Osteocyte (in vitro differentiated cells): Measurements from ENCODE around the gene RBM23. TPM values are rescaled to one million over a fixed set of nuclear protein-coding genes. Genes with fewer than 3 reads are reported as not detected.
A peak's percentile ranks its signal among the peaks of the same experiment; 100 is the strongest.
"Not testable (repeated sequence)": the region's sequence is repeated elsewhere in the genome, so short reads cannot be mapped to it uniquely, and the experiment has no call there.

ENCODE experiments used
- DNase-seq: peaks from one replicate; pipeline ENCODE4 v3.0.0; 2021; ENCODE audit warnings: mixed read lengths; ENCODE audit not compliant: unreplicated experiment; ENCODE audit errors: extremely low spot score
- H3K27ac Mint-ChIP-seq: one replicate; pipeline ENCODE4 v1.8.0; 2021; ENCODE audit warnings: mild to moderate bottlenecking, mixed read lengths; ENCODE audit not compliant: unreplicated experiment
- H3K27me3 Mint-ChIP-seq: one replicate; pipeline ENCODE4 v1.8.0; 2021; ENCODE audit warnings: mixed read lengths; ENCODE audit not compliant: unreplicated experiment
- H3K36me3 Mint-ChIP-seq: one replicate; pipeline ENCODE4 v1.8.0; 2021; ENCODE audit warnings: mixed read lengths; ENCODE audit not compliant: unreplicated experiment
- H3K4me1 Mint-ChIP-seq: one replicate; pipeline ENCODE4 v1.8.0; 2021; ENCODE audit warnings: mixed read lengths; ENCODE audit not compliant: unreplicated experiment
- H3K4me3 Mint-ChIP-seq: one replicate; pipeline ENCODE4 v1.8.0; 2021; ENCODE audit warnings: mild to moderate bottlenecking, moderate library complexity, mixed read lengths; ENCODE audit not compliant: unreplicated experiment
- H3K9me3 Mint-ChIP-seq: one replicate; pipeline ENCODE4 v1.8.0; 2021; ENCODE audit warnings: mixed read lengths; ENCODE audit not compliant: unreplicated experiment
- long read RNA-seq: library from polyadenylated mRNA; unstranded; transcript quantifications from one replicate; pipeline ENCODE4 v2.0.0, GENCODE V29; 2021
- total RNA-seq: library from RNA; stranded (reverse); gene quantifications from 2 replicates; pipeline ENCODE4 v1.2.1, GENCODE V29; 2021
- TF ChIP-seq, protein P1 (sequence below): fragments of 200-600 bp; sonication (generic); IDR thresholded peaks from 2 replicates; pipeline ENCODE4 v1.5.0; 2021; ENCODE audit warnings: antibody characterized with exemption, mild to moderate bottlenecking, moderate library complexity

The RBM23 gene
- total RNA-seq, result 89.4 and 93.3 TPM in 2 replicates
- long read RNA-seq, full-length matches to known transcripts, result 504 of 591 reads
- long read RNA-seq, partial matches to known transcripts, result 18 of 591 reads
- long read RNA-seq, other reads (novel, unspliced or antisense), result 69 of 591 reads

DNA sequence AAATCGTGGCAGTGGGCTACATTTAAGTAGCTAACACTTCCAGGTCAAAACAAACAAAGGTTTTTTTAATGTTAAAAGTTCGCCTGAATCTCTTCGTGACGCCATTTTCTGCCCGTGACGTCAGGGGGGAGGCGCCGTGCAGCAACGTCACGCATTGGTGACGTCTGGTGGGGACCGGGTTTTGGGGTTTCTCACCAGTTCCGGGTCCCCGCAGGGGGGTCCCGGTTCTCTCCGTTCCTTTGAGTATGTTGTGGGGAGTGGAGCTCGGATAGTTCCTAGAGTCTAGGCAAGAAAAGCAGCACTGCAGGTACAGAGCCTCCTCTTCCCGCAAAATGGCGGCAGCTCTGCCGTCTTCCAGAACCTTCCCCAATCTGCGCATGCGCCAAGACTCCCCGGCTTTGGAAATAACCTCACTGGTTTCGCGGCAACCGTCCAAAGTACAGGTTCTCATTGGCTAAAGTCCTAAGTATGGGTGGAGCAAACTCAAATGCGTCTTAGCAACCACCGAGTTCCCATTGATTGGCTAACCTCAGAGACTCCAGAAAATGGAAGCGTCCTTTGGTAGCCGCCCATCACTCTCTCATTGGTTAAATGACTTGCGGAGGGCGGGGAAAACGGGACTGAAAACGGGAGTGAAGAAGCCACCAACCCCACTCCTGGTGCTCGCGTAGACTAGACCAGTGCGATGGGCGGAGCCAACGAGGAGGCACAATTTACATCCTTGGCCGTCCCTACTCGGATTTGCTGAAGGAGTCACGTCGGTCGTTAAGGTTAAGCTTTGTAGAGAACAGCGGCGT lies at the start of gene RBM23:
Gene RBM23, minus strand, starts transcription at position 346 of the 797 bp plus-strand sequence.
- Mint-ChIP-seq H3K36me3 (peaks cover 34% of the 10 kb centered on the region), H3K27ac (peak within 1 kb of the TSS; percentile 100), H3K4me1 (peaks cover 22% of the 10 kb centered on the region), H3K9me3 (no peaks in the 10 kb centered on the region), H3K4me3 (peak within 1 kb of the TSS; percentile 89), H3K27me3 (no peaks in the 10 kb centered on the region)
- peak; percentile 100 for DNase-seq
- TF ChIP-seq, protein P1, sequence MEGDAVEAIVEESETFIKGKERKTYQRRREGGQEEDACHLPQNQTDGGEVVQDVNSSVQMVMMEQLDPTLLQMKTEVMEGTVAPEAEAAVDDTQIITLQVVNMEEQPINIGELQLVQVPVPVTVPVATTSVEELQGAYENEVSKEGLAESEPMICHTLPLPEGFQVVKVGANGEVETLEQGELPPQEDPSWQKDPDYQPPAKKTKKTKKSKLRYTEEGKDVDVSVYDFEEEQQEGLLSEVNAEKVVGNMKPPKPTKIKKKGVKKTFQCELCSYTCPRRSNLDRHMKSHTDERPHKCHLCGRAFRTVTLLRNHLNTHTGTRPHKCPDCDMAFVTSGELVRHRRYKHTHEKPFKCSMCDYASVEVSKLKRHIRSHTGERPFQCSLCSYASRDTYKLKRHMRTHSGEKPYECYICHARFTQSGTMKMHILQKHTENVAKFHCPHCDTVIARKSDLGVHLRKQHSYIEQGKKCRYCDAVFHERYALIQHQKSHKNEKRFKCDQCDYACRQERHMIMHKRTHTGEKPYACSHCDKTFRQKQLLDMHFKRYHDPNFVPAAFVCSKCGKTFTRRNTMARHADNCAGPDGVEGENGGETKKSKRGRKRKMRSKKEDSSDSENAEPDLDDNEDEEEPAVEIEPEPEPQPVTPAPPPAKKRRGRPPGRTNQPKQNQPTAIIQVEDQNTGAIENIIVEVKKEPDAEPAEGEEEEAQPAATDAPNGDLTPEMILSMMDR, result no peak

DNA sequence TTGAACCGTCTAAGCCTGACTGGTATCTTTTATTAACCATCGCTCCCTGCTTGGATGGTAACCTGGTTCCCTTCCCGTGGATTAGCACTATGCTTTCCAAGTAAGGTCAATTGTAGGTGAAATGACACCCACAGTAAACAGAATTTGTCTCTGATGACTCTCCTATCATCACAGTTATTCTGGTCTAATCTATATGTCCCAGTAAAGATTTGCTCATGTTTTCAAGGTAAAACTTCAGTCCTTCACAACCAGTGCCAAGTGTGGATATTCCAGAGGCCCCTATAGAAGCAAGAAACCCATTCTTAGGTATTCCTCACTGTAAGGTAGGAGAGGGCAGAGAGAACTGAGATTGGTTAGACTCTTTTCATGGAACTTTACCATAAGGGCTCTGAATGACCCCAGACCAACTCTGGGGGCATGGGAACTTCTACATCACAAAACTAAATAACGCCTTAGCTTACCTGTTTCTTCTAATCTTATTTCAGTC lies 47.9 kb upstream of the RBM23 start:
- no peak for DNase-seq
- no peaks in the 10 kb centered on the region for H3K4me1 Mint-ChIP-seq
- H3K36me3 Mint-ChIP-seq, result peaks cover 15% of the 10 kb centered on the region
- H3K4me3 Mint-ChIP-seq, result no peak overlapping the region
- no peak overlapping the region for H3K27ac Mint-ChIP-seq
- H3K9me3 Mint-ChIP-seq, result no peaks in the 10 kb centered on the region
- no peaks in the 10 kb centered on the region for H3K27me3 Mint-ChIP-seq
- TF ChIP-seq, protein P1, result no peak

DNA sequence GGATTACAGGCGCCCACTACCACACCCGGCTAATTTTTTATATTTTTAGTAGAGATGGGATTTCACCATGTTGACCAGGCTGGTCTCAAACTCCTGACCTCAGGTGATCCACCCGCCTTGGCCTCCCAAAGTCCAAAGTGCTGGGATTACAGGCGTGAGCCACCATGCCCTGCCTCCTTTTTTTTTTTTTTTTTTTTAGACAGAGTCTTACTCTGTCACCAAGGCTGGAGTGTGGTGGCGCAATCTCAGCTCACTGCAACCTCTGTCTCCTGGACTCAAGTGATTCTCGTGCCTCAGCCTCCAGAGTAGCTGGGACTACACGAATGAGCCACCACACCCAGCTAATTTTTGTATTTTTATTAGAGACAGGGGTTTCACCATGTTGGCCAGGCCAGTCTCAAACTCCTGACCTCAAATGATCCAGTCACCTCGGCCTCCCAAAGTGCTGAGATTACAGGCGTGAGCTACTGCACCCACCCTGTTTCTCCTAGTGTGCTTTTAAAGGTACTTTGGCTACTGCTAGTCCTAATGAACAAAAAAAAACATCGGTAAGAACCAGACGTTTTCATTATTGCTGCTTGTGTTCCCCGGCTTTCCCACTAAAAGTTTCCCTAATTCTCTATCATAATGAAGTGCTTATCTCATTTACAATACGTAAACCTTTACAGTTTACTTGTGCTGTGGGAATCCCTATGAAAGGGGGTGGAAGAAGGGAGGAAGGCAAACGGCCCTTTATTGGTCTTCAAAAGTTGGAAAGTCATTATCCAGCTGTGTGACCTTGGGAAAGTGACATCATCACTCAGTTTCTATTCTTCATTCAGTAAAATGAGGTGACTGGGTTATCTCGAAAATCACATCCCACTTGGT lies 47.2 kb upstream of the RBM23 start:
- not testable (repeated sequence) for H3K4me1 Mint-ChIP-seq, H3K9me3 Mint-ChIP-seq, H3K4me3 Mint-ChIP-seq, DNase-seq, H3K27ac Mint-ChIP-seq, H3K36me3 Mint-ChIP-seq, H3K27me3 Mint-ChIP-seq

DNA sequence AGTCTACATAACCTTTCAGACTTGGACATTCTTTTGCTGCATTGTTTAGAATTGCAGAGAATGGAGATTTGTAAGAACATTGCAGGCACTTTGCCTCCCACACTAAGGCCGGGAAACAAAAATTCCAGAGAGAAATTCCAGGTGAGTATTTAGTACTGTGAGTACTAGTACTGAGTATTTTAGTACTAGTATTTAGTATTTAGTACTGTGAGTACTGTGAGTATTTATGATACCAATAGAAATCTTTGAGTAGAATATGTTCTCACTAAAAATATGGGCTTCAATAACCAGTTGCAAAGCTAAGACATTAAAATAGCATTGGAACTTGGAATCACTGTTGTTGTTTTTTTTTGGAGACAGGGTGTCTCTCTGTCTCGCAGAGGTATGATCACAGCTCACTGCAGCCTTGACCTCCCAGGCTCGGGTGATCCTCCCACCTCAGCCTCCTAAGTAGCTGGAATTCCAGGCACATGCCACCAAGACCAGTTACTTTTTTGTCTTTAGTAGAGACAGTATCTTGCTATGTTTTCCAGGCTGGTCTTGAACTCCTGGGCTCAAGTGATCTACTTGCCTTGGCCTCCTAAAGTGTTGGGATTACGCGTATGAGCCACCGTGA lies 43.2 kb upstream of the RBM23 start:
- no peaks in the 10 kb centered on the region for H3K4me1 Mint-ChIP-seq
- no peaks in the 10 kb centered on the region for H3K36me3 Mint-ChIP-seq
- TF ChIP-seq, protein P1, result no peak
- H3K27ac Mint-ChIP-seq, result no peak overlapping the region
- H3K9me3 Mint-ChIP-seq, result no peaks in the 10 kb centered on the region
- DNase-seq, result no peak
- no peak overlapping the region for H3K4me3 Mint-ChIP-seq
- no peaks in the 10 kb centered on the region for H3K27me3 Mint-ChIP-seq
